Cardiac muscle cell (in vitro differentiated cells and primary cell): Measurements from ENCODE around the gene ELL. TPM values are rescaled to one million over a fixed set of nuclear protein-coding genes. Genes with fewer than 3 reads are reported as not detected.
"Not testable (repeated sequence)": the region's sequence is repeated elsewhere in the genome, so short reads cannot be mapped to it uniquely, and the experiment has no call there.

ENCODE experiments used
- DNase-seq, 2 donors: peaks; one replicate each; pipeline versions ENCODE4 v3.0.0 to v3.0.0-alpha.2; 2010 to 2017; ENCODE audit warnings: low read depth in 1 of 2, low spot score in 1 of 2
- H3K27ac ChIP-seq: fragments of 200-600 bp; sonication (generic); 2 replicates; pipeline ENCODE4 v1.5.1; 2016
- H3K27me3 ChIP-seq: fragments of 200-600 bp; sonication (generic); 2 replicates; pipeline ENCODE4 v1.6.0; 2016; ENCODE audit warnings: control low read depth
- H3K36me3 ChIP-seq: fragments of 200-600 bp; sonication (generic); 2 replicates; pipeline ENCODE4 v1.5.1; 2016; ENCODE audit warnings: control low read depth
- H3K4me1 ChIP-seq: fragments of 200-600 bp; sonication (generic); 2 replicates; pipeline ENCODE4 v1.8.1; 2017; ENCODE audit warnings: low read depth, mild to moderate bottlenecking, mixed run types
- H3K4me3 ChIP-seq: fragments of 200-600 bp; sonication (generic); 2 replicates; pipeline ENCODE4 v1.5.1; 2016; ENCODE audit warnings: mild to moderate bottlenecking
- H3K9me3 ChIP-seq: fragments of 200-600 bp; sonication (generic); 2 replicates; pipeline ENCODE4 v1.5.1; 2017; ENCODE audit warnings: low read depth, mild to moderate bottlenecking, control low read depth
- polyA plus RNA-seq: library from polyadenylated mRNA; unstranded; fragments of >200 nt; fragmentation: Nextera tagmentation; extraction: Ambion mirVana; gene quantifications from 2 replicates; pipeline ENCODE4 v1.2.1, GENCODE V29; 2016
- total RNA-seq: library from RNA; depleted of rRNA; stranded (reverse); fragments of >200 nt; gene quantifications from 2 replicates; pipeline ENCODE4 v1.2.3, GENCODE V29; 2016
- TF ChIP-seq, protein P1 (sequence below): IDR thresholded peaks from 2 replicates; pipeline ENCODE4 v1.5.1; 2012; ENCODE audit warnings: low read depth, mild to moderate bottlenecking, low read length

Gene ELL
- total and polyA plus RNA-seq, 2 experiments from 2014 or later = 14.8 to 20.7 TPM

DNA sequence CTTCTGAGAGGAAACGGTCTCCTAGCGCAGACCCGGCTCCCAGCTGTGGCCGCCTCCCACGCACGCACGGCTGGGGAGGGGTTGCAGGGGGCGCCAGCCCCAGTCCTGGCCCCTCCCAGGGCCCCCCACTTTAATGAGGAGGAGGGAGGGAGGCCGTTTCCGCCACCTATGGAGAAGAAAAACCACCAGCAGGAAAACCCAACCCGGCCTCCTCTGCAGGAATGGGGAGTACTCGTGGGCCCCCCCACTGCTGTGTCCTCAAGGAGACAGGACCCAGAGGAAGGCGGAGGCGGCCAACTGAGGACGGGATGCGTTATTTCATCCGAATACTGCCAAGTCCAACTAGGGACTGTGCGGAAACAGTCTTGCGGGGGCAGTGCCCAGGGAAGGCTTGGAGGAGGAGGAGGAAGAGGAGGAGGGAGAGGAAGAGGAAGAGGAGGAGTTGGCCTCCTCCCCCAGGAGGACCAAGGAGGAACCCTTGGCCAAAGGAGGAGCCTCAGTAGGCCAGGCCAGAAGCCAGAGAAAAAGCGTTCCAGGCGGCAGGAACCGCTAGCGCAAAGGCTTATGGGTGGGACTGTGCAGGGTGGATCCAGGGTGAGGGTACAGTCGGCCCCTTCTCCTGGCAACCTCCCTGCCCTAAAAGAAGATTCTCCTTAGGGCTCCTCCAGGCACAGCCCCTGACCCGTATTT is 106.5 kb downstream of the ELL start:
- H3K4me1 ChIP-seq = peaks cover 13% of the 10 kb centered on the region
- no peak overlapping the region for H3K4me3 ChIP-seq
- no peaks in the 10 kb centered on the region for H3K9me3 ChIP-seq
- no peaks in the 10 kb centered on the region for H3K36me3 ChIP-seq
- peak in 1 of 2 donors; percentile 97 for DNase-seq
- TF ChIP-seq, protein P1, sequence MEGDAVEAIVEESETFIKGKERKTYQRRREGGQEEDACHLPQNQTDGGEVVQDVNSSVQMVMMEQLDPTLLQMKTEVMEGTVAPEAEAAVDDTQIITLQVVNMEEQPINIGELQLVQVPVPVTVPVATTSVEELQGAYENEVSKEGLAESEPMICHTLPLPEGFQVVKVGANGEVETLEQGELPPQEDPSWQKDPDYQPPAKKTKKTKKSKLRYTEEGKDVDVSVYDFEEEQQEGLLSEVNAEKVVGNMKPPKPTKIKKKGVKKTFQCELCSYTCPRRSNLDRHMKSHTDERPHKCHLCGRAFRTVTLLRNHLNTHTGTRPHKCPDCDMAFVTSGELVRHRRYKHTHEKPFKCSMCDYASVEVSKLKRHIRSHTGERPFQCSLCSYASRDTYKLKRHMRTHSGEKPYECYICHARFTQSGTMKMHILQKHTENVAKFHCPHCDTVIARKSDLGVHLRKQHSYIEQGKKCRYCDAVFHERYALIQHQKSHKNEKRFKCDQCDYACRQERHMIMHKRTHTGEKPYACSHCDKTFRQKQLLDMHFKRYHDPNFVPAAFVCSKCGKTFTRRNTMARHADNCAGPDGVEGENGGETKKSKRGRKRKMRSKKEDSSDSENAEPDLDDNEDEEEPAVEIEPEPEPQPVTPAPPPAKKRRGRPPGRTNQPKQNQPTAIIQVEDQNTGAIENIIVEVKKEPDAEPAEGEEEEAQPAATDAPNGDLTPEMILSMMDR = no peak
- no peaks in the 10 kb centered on the region for H3K27me3 ChIP-seq
- peak overlapping the region; percentile 9 for H3K27ac ChIP-seq

DNA sequence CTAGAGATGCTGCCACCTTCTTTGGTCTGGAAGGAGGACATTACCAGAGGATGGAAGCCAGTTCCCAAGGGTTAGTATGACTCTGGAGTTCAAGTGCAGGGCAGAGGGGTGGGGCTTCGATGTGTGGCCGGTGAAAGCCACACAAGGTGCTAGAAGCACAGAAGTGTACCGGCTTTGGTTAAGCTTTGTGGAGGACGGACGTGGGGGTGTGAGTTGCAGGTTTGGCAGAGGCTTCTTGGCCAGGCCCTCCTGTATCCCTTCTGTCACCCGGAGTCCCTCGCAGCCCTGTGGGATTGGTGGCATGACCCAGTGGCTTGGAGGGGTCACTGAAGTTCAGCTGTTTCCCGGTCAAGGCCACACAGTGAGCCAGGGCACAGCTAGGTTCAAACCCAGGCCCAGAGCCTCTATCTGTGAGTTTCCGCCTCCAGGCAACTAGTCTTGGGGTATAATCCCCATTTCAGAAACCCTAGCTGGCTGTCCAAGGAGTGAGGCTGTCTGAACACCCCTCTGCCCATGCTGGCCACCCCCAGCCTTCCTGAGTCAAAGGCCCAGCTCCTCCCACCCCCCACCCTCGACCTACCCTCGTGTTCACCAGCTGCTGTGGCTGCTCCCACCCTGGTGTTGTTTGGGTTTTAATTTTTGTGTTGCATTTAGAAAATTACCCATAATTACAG is 107.2 kb downstream of the ELL start:
- DNase-seq = peak; percentile 46 to 64
- Histone ChIP-seq H3K9me3 (no peaks in the 10 kb centered on the region), H3K4me3 (no peak overlapping the region), H3K27me3 (no peaks in the 10 kb centered on the region), H3K27ac (peak overlapping the region; percentile 9), H3K4me1 (peaks cover 13% of the 10 kb centered on the region), H3K36me3 (no peaks in the 10 kb centered on the region)
- TF ChIP-seq, protein P1 = no peak

DNA sequence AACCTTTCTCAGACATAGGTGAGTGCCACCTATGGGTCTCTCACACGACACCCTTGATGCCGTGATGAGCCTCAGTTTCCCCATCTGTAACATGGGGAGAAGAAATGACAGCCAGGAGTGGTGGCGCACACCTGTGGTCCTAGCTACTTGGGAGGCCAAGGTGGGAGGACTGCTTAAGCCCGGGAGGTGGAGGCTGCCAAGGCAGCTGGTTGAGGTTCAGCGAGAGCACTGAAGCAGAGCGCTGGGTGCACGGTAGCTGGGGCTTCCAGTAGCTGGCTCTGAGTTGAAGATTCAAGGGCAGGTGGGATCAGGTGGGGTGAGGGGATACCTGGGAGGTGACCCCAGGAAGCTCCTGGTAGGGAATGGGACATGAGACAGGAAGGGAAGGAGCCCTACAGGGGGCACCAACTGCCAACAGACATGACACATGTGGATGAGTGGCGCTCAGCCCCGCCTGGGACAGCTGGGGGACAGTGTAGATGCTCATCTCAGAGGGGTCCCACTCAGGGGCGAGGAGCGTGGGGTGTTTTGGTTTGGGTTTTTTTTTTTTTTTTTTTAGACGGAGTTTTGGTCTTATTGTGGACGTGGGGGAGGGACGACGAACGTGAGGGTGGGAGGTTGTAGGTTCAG is 109.1 kb downstream of the ELL start:
- DNase-seq = no peak
- Histone ChIP-seq H3K4me1 (peaks cover 13% of the 10 kb centered on the region), H3K27ac (no peak overlapping the region), H3K4me3 (no peak overlapping the region), H3K27me3 (no peaks in the 10 kb centered on the region), H3K36me3 (no peaks in the 10 kb centered on the region), H3K9me3 (no peaks in the 10 kb centered on the region)
- TF ChIP-seq, protein P1 = no peak

DNA sequence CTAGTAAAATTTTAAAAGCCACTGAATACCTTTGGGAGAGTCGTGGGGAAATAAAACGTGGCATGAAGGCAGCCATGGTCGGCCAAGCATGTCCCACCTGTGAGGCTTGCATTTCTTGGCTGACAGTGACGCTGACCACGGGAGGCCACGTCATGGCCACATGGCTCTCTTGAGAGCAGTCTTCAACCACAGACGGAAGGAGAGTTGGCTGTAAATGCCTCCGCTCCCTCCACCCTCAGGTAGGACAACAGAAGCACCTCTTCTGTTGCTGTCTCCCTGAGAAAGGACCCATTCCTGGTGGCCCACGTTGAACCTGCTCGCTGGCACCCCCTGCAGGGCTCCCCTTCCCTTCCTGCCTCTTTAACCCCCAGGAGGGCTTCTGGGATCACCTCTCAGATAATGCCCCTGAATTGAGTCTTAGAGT is 113.8 kb downstream of the ELL start:
- Histone ChIP-seq H3K27ac (no peak overlapping the region), H3K36me3 (no peaks in the 10 kb centered on the region), H3K4me1 (no peaks in the 10 kb centered on the region), H3K4me3 (no peak overlapping the region), H3K9me3 (no peaks in the 10 kb centered on the region), H3K27me3 (no peaks in the 10 kb centered on the region)
- no peak for DNase-seq
- TF ChIP-seq, protein P1 = peak; percentile 56

DNA sequence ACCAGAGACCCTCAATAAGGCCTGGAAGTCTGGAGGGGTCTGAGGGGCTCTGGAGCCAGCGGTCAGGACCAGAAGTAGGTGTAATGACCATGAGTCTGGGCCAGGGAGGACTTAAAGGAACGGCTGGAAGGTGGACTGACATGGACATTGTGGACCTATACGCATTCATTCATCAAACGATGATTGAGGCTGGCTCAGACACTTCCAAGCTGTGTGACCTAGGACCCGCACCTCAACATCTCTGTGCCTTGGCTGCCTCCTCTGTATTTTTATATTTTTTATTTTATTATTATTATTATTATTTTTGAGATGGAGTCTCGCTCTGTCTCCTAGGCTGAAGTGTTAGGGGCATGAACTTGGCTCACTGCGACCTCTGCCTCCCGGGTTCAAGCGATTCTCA is 115.1 kb downstream of the ELL start:
- no peaks in the 10 kb centered on the region for H3K36me3 ChIP-seq
- H3K27me3 ChIP-seq = no peaks in the 10 kb centered on the region
- H3K27ac ChIP-seq = no peak overlapping the region
- H3K4me1 ChIP-seq = no peaks in the 10 kb centered on the region
- no peaks in the 10 kb centered on the region for H3K9me3 ChIP-seq
- TF ChIP-seq, protein P1 = no peak
- no peak overlapping the region for H3K4me3 ChIP-seq
- no peak for DNase-seq

DNA sequence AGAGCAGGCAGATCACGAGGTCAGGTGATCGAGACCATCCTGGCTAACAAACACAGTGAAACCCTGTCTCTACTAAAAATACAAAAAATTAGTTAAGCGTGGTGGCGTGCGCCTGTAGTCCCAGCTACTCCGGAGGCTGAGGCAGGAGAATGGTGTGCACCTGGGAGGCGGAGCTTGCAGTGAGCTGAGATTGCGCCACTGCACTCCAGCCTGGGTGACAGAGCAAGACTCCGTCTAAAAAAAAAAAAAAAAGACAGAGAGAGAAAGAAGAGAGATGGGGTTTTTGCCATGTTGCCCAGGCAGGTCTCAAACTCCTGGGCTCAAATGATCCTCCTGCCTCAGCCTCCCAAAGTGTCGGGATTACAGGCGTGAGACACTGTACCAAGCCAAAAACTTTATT is 116.1 kb downstream of the ELL start:
- DNase-seq, H3K9me3 ChIP-seq, H3K27me3 ChIP-seq, H3K4me3 ChIP-seq, H3K36me3 ChIP-seq, H3K27ac ChIP-seq, H3K4me1 ChIP-seq: not testable (repeated sequence)

DNA sequence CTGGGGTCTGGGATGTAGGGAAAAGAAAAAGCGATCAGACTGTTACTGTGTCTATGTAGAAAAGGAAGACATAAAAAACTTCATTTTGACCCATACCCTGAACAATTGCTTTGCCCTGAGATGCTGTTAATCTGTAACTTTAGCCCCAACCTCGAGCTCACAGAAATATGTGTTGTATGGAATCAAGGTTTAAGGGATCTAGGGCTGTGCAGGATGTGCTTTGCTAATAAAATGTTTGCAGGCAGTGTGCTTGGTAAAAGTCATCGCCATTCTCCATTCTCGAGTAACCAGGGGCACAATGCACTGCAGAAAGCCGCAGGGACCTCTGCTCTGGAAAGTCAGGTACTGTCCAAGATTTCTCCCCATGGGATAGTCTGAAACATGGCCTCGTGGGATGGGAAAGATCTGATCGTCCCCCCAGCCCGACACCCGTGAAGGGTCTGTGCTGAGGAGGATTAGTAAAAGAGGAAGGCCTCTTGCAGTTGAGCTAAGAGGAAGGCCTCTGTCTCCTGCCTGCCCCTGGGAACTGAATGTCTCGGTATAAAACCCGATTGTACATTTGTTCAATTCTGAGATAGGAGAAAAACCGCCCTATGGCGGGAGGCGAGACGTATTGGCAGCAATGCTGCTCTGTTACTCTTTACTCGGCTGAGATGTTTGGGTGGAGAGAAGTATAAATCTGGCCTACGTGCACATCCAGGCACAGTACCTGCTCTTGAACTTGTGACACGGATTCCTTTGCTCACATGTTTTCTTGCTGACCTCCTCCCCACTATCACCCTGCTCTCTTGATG is 119.2 kb downstream of the ELL start:
- H3K4me1 ChIP-seq, H3K4me3 ChIP-seq, H3K27me3 ChIP-seq, DNase-seq, H3K27ac ChIP-seq, H3K36me3 ChIP-seq, H3K9me3 ChIP-seq: not testable (repeated sequence)
